GM21367 (cell line): Measurements from ENCODE around the gene FHIT.

Source experiments
- ATAC-seq: cut with Tn5 transposase; IDR thresholded peaks from one replicate; pipeline ENCODE4 v1.9.1; 2021; ENCODE audit not compliant: unreplicated experiment

FHIT gene

GRCh38 chr3:60523536-60523935 is 727.7 kb downstream of the FHIT start:
- ATAC-seq, result no peak

- no peak for ATAC-seq
These were observed 734.1 kb downstream of the FHIT start for GRCh38 chr3:60517134-60517533.

GRCh38 chr3:60514866-60515265 is 736.4 kb downstream of the FHIT start:
- no peak for ATAC-seq

GRCh38 chr3:60514085-60514649 is 737.1 kb downstream of the FHIT start:
- ATAC-seq, result no peak

- ATAC-seq, result no peak
These were observed 738.0 kb downstream of the FHIT start for GRCh38 chr3:60513241-60513640.

GRCh38 chr3:60512506-60512905 is 738.7 kb downstream of the FHIT start:
- no peak for ATAC-seq

GRCh38 chr3:60509471-60509870 is 741.8 kb downstream of the FHIT start:
- ATAC-seq, result no peak

GRCh38 chr3:60504827-60505457 is 746.3 kb downstream of the FHIT start:
- no peak for ATAC-seq

GRCh38 chr3:60501314-60501713 is 749.9 kb downstream of the FHIT start:
- ATAC-seq, result no peak

GRCh38 chr3:60497902-60498301 is 753.4 kb downstream of the FHIT start:
- ATAC-seq, result no peak

GRCh38 chr3:60490992-60491391 is 760.3 kb downstream of the FHIT start:
- no peak for ATAC-seq

GRCh38 chr3:60475096-60475495 is 776.2 kb downstream of the FHIT start:
- no peak for ATAC-seq

- ATAC-seq, result no peak
These were observed 781.8 kb downstream of the FHIT start for GRCh38 chr3:60469481-60469880.

GRCh38 chr3:60463685-60464084 is 787.6 kb downstream of the FHIT start:
- no peak for ATAC-seq

GRCh38 chr3:60461267-60461666 is 790.0 kb downstream of the FHIT start:
- no peak for ATAC-seq

- no peak for ATAC-seq
These were observed 795.1 kb downstream of the FHIT start for GRCh38 chr3:60456180-60456579.

GRCh38 chr3:60453326-60453725 is 797.9 kb downstream of the FHIT start:
- ATAC-seq, result no peak

GRCh38 chr3:60448696-60449095 is 802.6 kb downstream of the FHIT start:
- ATAC-seq, result no peak

- no peak for ATAC-seq
These were observed 805.8 kb downstream of the FHIT start for GRCh38 chr3:60445446-60445845.

GRCh38 chr3:60444898-60445437 is 806.3 kb downstream of the FHIT start:
- no peak for ATAC-seq

GRCh38 chr3:60440869-60441268 is 810.4 kb downstream of the FHIT start:
- no peak for ATAC-seq

- ATAC-seq, result no peak
These were observed 815.2 kb downstream of the FHIT start for GRCh38 chr3:60435941-60436650.
